Raji (cell line): ENCODE results near the gene AURKAIP1.
A peak's percentile ranks its signal among the peaks of the same experiment; 100 is the strongest.

Experiments
- POLR2A ChIP-seq: IDR thresholded peaks from 2 replicates; pipeline ENCODE4 v1.6.1; 2011; ENCODE audit warnings: low read depth, low read length, control low read depth; ENCODE audit not compliant: insufficient read depth

Gene AURKAIP1

DNA sequence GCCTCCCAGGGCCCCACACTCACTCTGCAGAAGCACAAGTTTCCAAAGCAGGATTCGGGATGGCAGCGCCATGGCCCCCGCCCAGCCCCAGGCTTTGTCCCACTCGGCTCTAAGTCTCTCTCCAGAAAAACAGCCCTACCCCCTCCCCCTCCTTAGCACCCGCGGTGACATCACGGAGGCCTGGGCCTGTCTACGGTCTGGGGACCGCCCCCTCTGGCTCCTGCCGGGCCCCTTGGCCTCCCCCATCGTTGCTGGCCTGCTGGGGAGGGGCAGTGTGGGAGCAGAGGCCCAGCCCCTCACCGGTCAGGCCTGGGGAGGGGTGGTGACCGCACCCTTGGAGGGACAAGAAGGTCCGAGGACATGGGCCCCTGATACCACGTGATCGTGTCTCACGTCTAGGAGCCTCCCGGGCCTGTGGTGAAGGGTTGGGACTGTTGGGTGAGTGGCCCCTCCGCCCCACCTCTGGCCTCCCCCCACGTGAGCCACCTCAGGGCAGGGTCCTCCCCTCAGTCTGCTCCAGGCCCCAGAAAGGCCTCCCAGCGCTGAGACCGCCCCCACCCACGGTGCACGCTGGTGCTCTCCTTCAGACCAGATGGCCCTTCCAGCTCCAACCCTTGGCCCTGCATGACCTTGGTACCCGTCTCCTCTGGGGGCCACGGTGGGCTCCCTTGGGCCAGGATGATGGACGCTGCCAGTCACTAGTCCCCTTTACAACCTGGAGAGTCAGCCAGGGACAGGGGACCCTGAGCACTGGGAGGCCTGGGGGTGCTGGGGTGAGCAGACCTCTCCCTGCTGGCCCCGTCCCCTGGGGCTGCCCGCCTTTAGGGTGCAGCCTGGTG lies 16.4 kb downstream of the AURKAIP1 start, which contains the start of gene MXRA8:
MXRA8 (minus strand) TSS at position 123 of the 839 bp plus-strand sequence; CDS start at position 72, 51 bp downstream.
- no peak; the same call in 1 of the 2 replicates for TF ChIP-seq POLR2A

- TF ChIP-seq POLR2A, result 0 out of 2 replicates have a peak, but pooled peaks have one; percentile 22
Observed at GRCh38 chr1:1357871-1358432, 17.1 kb downstream of the AURKAIP1 start.

DNA sequence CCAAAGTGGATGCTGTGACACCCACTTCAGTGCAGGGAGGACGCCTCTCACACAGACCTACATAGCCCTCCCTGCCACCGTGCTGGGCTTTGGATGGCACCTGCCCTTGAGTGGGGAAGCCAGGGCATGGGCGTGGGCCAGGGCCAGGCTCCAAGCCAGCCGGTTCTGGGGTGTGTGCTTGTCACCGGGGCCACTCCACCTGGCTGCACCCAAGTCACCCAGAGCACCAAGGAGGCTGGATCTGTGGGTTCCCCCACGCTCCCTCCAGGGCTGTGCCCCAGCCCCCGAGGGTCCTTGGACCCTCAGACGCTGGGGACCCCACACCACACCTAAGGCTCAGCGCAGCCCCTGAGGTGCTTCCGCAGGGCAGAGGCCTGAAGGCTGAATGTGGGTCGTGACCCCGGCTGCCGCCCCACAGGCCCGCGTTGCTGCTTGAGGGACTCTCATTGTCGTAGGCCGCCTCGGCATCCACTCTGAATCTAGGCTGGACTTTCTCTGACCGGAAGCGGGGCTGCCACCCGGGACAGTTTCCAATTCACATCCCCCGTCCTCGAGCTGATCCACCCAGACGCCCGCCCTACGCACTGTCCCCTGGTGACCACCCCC lies 18.1 kb downstream of the AURKAIP1 start:
- peak; percentile 8; the same call in 1 of the 2 replicates for TF ChIP-seq POLR2A

DNA sequence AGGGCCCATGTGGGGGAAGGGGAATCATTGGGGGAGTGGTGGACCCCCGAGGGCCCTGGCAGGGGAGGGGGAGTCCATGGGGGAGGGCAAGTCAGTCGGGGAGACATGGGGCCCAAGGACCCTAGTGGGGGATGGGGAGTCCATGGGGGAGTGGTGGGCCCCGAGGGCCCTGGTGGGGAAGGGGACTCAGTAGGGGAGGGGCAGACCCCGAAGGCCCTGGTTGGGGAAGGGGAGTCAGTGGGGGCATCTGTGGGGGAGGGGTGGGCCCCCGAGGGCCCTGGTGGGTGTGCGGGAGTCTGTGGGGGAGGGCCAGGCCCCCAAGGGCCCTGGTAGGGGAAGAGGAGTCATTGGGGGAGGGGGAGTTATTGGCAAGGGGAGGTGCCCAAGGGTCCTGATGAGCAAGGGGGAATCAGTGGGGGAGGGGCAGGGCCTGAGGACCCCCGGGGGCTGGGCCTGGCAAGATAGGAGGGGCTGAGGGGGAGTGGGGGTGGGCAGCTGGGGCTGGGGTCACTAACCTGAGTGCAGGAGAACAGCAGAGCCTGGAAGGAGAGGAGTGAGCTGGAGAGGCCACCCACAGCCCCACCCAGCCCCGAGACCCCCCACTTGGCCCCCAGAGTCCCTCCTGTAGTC lies 18.7 kb downstream of the AURKAIP1 start:
- TF ChIP-seq POLR2A, result no peak

- TF ChIP-seq POLR2A, result no peak
Observed at GRCh38 chr1:1355416-1355815, 19.6 kb downstream of the AURKAIP1 start.

- peak; percentile 44; the same call in 1 of the 2 replicates for TF ChIP-seq POLR2A
Observed at GRCh38 chr1:1354271-1355247, 20.4 kb downstream of the AURKAIP1 start.

DNA sequence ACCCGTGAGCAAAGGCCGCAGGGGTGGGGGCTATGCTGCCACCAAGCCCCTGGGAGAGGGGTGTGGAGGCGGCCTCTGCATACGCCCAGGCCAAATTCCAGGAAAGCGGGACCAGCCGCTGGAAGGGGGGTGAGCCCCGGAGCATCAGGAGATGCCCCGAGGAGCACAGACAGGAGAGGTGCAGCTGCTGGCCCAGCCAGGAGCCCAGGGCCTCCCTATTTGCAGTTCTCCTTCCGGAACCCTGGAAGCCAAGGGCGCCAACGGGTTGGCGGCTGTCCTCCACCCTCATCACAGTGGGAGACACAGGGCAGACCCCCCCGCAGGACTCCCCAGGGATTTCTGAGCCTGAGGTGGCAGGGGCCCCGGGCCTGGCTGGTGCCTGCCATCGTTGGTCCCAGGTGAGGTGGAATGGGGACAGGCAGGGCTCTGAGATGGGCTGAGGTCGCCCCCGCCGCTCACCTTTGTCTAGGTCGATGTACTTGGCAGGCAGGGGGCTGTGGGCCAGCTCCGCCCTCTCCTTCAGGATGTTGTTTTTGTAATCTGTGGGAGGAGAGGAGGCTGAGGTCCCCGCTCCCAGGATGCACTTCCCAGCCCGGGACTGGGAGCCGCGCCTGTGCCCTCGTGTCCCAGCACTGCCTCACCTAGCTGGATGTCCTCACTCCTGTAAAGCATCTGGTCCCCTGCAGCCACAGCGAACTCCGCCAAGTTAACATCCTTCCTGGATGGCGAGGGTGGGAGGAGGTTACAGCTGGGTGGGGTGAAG lies 21.4 kb downstream of the AURKAIP1 start:
- peak; percentile 44; the same call in 1 of the 2 replicates for TF ChIP-seq POLR2A

GRCh38 chr1:1352786-1353388 lies 22.1 kb downstream of the AURKAIP1 start:
- TF ChIP-seq POLR2A, result peak; percentile 62

DNA sequence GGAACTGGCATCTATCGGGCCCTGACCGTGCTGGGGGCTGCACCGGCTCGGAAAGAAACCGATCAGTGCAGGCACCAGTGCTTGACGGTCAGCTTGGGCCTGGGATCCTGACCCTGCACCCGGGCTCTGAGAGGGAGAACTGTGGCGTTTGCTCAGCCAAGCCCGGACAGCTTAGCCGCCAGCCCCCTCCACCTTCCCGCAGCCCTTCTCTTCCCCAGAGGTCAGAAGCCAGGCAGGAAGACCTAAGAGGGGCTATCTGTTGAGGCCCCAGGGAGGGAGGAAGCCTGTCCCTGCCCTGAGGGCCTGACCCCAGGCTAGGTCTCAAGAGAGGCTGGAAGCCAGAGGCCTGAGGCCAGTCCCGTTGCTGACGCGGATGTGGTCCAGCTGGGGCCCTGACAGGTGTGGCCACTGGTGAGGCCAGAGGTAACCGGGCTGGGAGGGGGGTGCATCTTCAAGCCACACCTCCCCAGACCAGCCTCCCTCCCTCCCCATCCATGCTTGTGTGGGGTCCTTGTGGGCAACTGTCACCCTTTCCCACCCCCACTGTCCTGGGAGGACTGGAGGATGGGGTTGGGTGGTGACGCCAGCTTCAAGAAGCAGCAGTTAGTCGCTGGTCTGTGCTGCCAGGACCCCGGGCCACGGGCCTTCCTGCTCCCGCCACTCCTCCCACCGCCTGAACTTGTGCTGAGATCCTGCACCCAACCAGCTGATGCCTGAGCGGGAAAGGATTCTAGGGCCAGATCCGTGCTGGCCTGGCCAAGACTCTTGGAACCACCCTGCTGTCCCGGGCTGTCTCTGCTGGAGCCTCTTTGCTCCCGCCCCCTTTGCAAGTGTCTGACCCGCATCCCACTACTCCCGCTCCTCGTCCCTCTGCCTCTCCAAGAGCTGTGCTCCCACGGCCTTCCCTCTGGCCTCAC lies 23.2 kb downstream of the AURKAIP1 start:
- TF ChIP-seq POLR2A, result 0 out of 2 replicates have a peak, but pooled peaks have one; percentile 42

GRCh38 chr1:1349256-1350012 lies 25.6 kb downstream of the AURKAIP1 start, which contains the start of gene DVL1:
DVL1 (minus strand) TSS chr1:1349418; CDS start chr1:1349065, 353 bp downstream.
- TF ChIP-seq POLR2A, result peak; percentile 81
